T-helper 1 cell treated with Interleukin-12 subunit alpha and Interleukin-12 subunit beta and Interleukin-4 antibody, amounts not matched to agents 30 ng/mL and 1 ng/mL, for 36 hours (primary cell): ENCODE results near the gene PYROXD2. TPM values are rescaled to one million over a fixed set of nuclear protein-coding genes. Genes with fewer than 3 reads are reported as not detected.

Experiments
- intact Hi-C: fragments of 100-400 bp; cut with micrococcal nuclease; formaldehyde crosslinking; loops from one replicate; pipeline ENCODE4 v1.15.1; 2024
- total RNA-seq: library from RNA; stranded (reverse); gene quantifications from 2 replicates; pipeline ENCODE4 v1.2.3, GENCODE V29; 2022

The PYROXD2 gene
- total RNA-seq, 1 donor from 2014 or later = 7.1 TPM

GRCh38 chr10:98436704-98437103 lies 21.7 kb upstream of the PYROXD2 start:
- intact Hi-C loops = no loop called here

GRCh38 chr10:98435178-98435577 lies 20.2 kb upstream of the PYROXD2 start:
- intact Hi-C loops = no loop called here

GRCh38 chr10:98433881-98434732 lies 19.1 kb upstream of the PYROXD2 start:
- intact Hi-C loops = no loop called here

DNA sequence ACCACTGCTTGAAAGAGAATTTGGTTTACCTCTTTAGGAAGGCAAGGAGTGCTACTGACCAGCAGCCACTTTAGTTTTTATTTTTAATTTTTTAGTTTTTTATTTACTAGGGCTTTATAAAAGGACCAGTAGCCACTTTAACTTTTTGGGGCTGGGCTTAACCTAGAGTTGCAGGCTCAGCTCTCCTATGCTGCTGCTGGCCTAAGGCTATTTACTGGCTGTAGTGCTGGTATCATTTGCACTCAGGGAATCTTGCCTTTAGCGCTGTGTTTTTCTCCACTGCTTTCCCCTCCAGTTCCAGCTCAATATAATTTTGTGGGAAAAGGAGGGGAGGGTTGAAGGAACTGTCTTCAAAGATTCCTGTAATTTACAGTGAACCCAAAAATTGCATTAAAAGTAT lies 18.4 kb upstream of the PYROXD2 start:
- intact Hi-C loops = no loop called here

DNA sequence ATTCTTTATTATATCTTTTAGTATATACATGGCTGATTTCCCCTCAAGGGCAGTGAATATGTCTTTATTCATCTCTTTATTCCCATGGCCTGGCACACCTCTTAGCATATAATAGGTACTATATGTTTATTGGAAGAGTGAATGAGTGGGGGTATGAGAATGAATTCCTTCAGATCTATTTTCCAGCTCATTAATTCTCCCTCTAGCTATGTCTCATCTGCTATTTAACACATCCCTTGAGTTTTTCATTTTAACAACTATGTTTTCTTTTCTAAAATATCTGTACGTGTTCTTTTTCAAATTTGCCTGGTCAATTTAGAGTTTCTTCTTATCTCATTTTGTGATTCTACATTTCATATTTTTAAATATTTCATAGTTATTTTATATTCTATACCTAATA lies 17.3 kb upstream of the PYROXD2 start:
- intact Hi-C loops = no loop called here

GRCh38 chr10:98431016-98431415 lies 16.0 kb upstream of the PYROXD2 start:
- intact Hi-C loops = no loop called here

- intact Hi-C loops = no loop called here
Observed at GRCh38 chr10:98430427-98430826, 15.4 kb upstream of the PYROXD2 start.

DNA sequence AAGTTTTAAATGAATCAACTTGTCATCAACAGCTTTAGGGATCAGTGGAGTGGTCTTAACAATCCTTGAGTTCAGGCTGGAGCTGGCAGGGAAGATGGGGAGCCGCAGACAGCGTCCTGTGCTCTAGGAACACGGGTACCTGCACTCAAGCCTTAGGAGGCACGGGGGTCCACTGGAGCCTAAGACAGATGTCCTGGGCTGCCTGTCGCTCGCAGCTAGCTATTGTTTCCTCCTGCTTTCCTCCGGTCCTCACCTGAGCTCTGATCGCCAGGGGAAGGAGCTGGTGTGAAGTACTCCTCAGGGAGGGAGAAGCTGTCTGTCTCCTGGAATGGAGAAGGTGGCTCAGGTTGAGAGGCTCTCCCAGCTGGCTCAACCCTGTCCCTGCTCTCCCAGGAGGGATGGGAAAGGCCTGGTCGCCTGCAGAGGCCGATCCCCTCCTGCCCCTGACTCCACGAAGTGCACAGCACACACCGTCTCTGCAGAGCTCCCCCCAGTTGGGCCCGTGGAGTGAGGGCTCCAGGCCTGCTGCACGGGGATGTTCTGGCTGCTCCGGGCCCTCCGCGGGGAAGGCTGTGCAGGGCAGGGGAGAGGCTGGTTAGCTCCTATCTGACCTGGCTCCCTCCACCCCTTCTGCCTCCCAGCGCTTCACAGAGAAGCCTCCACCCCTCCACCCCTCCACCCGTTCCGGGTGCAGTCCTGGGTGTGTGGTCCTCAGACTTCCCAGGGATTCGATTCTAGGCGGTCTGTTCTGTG lies 14.5 kb upstream of the PYROXD2 start:
- intact Hi-C loops = no loop called here

GRCh38 chr10:98427011-98427515 lies 12.1 kb upstream of the PYROXD2 start:
- intact Hi-C loops = no loop called here

GRCh38 chr10:98425511-98426352 lies 10.8 kb upstream of the PYROXD2 start:
- intact Hi-C loops = loop anchor here (1.0 kb wide), 2 partner anchors 21 to 239 kb away; partner anchors contain the start of gene HPS1

DNA sequence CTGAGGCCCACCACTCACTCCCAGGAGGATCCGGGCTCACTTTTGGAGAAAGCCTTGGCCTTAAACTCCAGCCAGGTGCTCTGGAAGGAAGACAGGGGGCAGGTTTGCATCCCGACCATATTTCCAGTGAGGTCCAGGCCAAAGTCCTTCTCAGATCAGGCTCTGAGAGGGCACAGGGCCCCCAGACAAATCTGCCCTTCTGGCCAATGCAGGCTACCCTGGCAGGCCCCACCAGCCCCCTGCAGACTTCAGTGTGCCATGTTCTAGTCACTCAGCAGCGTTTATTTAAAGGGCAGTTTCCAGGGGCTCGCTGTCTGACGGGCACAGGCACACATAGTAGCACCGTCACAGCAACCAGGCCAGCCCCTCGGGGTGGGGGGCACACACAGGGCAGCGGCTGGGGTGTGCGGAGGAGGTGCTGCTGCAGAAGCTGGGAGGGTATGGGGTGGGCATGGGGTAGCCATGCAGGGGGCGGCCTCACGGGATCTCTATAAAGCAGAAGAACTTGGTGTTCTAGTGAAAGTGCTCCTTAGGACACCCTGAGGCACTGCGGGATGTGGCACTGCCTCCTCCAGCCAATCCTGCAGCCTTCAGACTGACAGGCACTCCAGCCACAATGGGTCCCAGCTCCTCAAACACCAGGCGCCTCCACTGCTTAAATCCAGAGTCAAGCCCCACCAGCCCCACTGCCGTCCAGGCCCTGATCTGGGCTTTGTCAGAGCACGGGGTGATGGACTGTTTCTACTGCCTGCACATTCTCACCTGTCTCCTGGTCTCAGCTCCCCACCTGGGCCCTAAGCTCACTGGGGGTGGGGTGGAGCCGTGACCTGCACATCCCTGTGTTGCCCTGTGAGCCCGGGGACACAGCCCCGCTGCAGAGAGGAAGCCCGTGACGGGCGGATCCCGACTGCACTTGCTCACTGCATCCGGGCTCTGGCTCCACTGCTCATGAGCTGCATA lies 9.6 kb upstream of the PYROXD2 start:
- intact Hi-C loops = loop anchor here (1.0 kb wide), 2 partner anchors 22 to 240 kb away; partner anchors contain the start of gene HPS1

- intact Hi-C loops = no loop called here
Observed at GRCh38 chr10:98423691-98424120, 8.7 kb upstream of the PYROXD2 start.

DNA sequence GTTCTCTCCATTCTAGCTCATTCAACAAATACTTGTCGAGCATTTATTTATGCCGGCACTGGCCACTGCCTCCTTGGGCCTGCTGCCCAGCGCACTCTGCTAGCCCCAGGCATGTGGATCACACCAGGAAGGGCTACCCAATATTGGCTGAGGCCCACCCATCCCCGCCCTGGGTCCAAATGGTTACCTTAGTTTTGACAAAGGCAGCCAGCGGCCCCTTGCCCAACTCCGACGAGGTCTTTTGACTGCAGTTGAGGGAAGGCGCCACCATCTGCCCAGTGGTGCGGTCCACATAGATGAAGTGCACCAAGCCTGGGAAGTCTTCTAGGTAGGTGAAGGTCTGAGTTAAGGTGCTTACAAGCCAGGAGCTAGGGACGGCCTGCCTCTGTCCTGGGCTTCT lies 7.2 kb upstream of the PYROXD2 start:
- intact Hi-C loops = no loop called here

DNA sequence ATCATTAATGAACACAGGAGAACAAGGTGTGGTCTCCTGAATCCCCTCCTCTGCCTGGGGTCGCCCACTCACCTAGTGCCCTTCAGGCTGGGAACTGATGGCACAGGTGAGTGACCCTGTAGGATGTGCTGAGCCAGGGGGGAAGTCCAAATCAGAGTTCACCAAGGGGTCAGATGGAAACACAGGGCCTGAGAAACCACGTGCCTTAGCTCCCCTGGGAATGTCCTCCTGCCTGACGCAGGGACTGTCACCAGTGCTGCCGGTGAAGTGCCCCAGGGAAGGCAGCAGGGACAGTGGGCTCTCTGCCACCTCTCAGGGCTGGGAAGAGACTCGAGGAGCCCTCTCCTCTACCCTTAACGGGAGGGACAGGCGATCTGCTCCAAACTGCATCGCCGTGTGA lies 5.8 kb upstream of the PYROXD2 start:
- intact Hi-C loops = no loop called here

GRCh38 chr10:98419469-98420261 lies 4.7 kb upstream of the PYROXD2 start:
- intact Hi-C loops = no loop called here

DNA sequence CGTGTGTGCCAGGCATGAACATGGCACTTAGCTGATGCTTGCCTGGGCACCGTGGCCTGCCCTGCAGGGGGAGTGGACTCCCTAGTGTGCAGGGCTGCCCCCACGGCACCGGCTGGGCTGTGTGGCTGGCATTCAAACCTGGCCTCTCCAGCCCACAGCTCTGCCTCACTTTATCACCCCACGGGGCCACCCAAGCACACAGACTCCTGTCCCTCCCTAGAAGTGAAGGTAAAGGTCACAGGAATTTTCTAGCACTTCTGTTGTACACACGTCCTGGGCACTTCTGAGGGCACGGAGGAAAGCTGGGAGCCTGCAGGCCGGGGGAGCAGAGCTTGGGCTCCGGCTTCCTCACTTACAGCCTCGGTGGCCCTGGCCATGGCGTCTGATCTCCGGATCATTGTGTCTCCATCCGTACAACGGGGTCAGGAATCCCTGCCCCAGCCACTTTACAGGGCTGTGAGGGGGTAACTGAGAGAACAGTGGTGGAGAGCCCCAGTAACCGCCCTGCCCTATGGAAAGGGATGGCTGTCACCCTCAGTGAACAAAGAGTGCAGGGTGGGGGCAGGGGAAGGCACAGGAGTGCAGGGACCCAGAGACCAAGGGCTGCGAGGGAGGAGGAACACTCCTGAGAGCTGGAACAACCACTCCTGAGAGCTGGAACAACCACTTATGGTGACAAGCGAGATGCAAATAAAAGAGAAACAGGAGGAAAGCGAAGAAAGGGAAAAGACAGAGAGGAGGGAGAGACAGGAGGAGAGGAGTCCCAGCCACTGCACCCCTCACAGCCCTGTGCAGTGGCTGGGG lies 3.9 kb upstream of the PYROXD2 start:
- intact Hi-C loops = no loop called here

DNA sequence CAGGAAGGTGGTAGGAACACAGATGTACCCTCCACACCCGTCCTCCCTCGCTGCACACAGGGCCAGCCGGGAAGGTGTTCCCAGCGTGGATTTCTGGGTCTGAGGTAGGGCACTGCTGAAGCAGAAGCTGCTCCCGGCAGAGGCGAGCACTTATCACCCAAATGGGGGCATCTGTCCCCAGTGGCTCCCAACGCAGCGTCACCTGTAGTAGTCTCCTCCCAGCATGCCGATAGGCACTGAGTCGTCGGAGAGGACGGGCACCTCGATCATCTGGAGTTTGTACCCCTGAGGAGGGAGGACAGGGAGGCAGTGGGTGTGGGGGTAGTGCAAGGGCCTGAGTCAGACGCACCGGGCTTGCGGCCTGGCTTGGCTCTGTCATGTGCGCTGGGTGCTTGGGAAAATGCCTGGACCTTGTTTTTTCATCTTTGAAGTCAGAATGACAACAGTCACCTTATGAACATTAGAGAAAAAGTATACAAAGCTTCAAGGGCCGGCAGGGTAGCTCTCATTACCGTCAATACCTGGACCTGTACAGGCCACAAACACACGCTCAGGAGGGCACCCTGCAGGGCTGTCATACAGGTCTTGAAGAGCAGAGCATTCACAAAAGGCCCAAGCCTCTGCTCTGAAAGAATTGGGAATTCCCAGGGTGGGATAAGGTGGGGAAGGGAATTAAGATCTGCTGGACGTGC lies 3.1 kb upstream of the PYROXD2 start:
- intact Hi-C loops = no loop called here

DNA sequence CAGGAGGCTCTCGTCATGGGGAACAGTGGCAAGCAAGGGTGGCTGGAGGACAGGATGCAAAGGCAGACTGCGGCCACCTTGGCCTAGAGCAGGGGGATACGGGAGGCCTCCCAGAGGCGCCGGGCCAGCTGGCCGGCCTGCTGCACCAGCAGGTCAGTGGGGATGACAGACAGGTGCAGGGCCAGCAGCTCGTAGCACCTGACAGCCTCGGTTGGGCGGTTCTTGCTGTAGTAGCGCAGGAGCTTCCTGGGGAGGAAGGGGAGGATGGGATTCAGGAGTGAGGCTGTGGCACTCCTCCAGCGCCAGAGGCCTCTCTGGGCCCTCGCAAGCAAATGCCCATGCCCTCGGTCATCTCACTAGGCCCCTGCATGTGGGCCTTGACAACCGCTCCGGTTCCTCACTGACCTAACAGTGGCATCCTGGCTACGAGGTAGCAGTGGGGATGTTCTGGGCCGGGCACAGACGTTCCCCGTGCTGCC lies 2.5 kb upstream of the PYROXD2 start:
- intact Hi-C loops = no loop called here
